ENCODE data around the gene GAD1.

- TF ChIP-seq POLR2A (IDR thresholded peaks at IDR 0.05): no peak
- no peak for TF ChIP-seq CTCF (IDR thresholded peaks at IDR 0.05)
Observed at GRCh38 chr2:170828533-170828916, 11.8 kb downstream of the GAD1 start.
